ENCODE data around the gene HUNK. TPM values are rescaled to one million over a fixed set of nuclear protein-coding genes. Genes with fewer than 3 reads are reported as not detected.
"Not testable (repeated sequence)": the region's sequence is repeated elsewhere in the genome, so short reads cannot be mapped to it uniquely, and the experiment has no call there.

The HUNK gene
- total RNA-seq, 1 donor from 2014 or later = 12.2 TPM

DNA sequence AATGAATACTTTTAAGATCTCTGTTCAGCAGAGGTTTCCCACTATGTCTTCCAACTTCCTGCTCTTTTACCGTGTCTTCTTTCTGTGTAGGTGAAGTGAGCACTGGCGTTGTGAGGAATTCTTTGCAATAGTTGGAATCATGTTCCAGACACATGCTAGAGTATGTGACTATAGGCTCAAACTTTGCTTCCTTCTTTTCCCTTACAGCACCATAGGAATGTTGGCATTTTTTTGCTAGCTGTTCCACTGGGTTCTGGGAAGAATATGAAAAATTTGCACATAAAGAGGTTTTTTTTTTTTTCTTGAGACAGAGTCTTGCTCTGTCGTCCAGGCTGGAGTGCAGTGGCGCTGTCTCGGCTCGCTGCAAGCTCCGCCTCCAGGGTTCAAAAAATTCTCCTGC lies 15.7 kb upstream of the HUNK start:
- Mint-ChIP-seq H3K27me3 (ENCODE audit: unreplicated experiment) (no peaks in the 10 kb centered on the region), H3K9me3 (ENCODE audit: unreplicated experiment) (no peaks in the 10 kb centered on the region), H3K4me3 (ENCODE audit: unreplicated experiment) (no peak overlapping the region), H3K27ac (ENCODE audit: unreplicated experiment) (no peak overlapping the region), H3K4me1 (ENCODE audit: low read depth, unreplicated experiment) (no peaks in the 10 kb centered on the region), H3K36me3 (ENCODE audit: unreplicated experiment) (no peaks in the 10 kb centered on the region)
- DNase-seq = no peak
- TF ChIP-seq, protein P1, sequence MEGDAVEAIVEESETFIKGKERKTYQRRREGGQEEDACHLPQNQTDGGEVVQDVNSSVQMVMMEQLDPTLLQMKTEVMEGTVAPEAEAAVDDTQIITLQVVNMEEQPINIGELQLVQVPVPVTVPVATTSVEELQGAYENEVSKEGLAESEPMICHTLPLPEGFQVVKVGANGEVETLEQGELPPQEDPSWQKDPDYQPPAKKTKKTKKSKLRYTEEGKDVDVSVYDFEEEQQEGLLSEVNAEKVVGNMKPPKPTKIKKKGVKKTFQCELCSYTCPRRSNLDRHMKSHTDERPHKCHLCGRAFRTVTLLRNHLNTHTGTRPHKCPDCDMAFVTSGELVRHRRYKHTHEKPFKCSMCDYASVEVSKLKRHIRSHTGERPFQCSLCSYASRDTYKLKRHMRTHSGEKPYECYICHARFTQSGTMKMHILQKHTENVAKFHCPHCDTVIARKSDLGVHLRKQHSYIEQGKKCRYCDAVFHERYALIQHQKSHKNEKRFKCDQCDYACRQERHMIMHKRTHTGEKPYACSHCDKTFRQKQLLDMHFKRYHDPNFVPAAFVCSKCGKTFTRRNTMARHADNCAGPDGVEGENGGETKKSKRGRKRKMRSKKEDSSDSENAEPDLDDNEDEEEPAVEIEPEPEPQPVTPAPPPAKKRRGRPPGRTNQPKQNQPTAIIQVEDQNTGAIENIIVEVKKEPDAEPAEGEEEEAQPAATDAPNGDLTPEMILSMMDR (IDR thresholded peaks at IDR 0.05; ENCODE audit: partially characterized antibody, unreplicated experiment) = no peak

DNA sequence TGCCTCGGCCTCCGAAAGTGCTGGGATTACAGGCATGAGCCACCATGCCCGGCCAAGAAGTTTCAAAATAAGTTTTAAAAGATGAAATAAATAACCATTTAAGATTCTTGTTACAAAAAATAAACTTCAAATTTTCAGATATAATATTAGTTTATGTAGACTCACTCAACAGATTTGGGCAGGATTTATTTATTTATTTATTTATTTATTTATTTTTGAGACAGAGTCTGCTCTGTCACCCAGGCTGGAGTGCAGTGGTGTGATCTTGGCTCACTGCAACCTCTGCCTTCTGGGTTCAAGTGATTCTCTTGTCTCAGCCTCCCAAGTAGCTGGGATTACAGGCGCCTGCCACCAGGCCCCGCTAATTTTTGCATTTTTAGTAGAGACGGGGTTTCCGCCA lies 15.2 kb upstream of the HUNK start:
- H3K27ac Mint-ChIP-seq (ENCODE audit: unreplicated experiment); H3K9me3 Mint-ChIP-seq (ENCODE audit: unreplicated experiment); DNase-seq; H3K36me3 Mint-ChIP-seq (ENCODE audit: unreplicated experiment); H3K27me3 Mint-ChIP-seq (ENCODE audit: unreplicated experiment); H3K4me3 Mint-ChIP-seq (ENCODE audit: unreplicated experiment); H3K4me1 Mint-ChIP-seq (ENCODE audit: low read depth, unreplicated experiment): not testable (repeated sequence)

DNA sequence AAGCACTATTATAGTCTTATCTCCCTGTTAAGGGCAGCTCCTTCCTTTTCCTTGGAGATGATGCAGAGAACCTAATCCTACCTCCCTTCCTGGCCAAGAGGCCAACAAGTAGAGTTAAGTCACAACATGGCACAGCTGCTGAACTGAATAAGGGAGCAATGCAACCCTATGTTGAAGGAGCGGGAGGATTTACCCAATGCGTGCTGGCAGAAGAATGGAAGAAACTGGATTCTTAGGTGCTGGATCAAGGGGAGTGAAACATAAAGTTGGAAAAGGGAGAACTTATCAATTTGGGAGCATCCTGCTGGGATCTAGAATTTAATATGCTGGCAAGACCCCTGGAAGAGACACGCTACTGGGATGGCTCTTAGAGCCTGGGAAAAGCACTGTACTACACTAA lies 12.0 kb upstream of the HUNK start:
- Mint-ChIP-seq H3K27me3 (ENCODE audit: unreplicated experiment) (peaks cover 1% of the 10 kb centered on the region), H3K27ac (ENCODE audit: unreplicated experiment) (no peak overlapping the region), H3K36me3 (ENCODE audit: unreplicated experiment) (no peaks in the 10 kb centered on the region), H3K4me3 (ENCODE audit: unreplicated experiment) (no peak overlapping the region), H3K4me1 (ENCODE audit: low read depth, unreplicated experiment) (no peaks in the 10 kb centered on the region), H3K9me3 (ENCODE audit: unreplicated experiment) (peaks cover 2% of the 10 kb centered on the region)
- TF ChIP-seq, protein P1 (IDR thresholded peaks at IDR 0.05; ENCODE audit: partially characterized antibody, unreplicated experiment) = no peak
- no peak for DNase-seq

DNA sequence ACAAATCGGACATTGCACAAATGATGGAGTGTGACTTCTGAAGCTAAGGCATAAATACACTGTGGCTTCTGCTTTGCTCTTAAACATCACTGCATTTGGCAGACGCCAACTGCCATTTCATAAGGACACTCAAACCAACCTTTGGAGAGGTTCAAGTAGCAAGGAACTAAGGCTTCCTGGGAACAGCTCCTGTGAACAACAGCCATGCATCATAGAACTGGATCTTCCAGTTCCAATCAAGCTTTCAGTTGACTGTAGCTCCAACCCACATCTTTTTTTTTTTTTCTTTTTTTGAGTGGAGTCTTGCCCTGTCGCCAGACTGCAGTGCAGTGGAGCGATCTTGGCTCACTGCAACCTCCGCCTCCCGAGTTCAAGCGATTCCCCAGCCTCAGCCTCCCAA lies 10.7 kb upstream of the HUNK start:
- H3K9me3 Mint-ChIP-seq (ENCODE audit: unreplicated experiment) = peaks cover 2% of the 10 kb centered on the region
- TF ChIP-seq, protein P1 (IDR thresholded peaks at IDR 0.05; ENCODE audit: partially characterized antibody, unreplicated experiment) = no peak
- H3K27ac Mint-ChIP-seq (ENCODE audit: unreplicated experiment) = no peak overlapping the region
- DNase-seq = no peak
- H3K4me1 Mint-ChIP-seq (ENCODE audit: low read depth, unreplicated experiment) = no peaks in the 10 kb centered on the region
- H3K36me3 Mint-ChIP-seq (ENCODE audit: unreplicated experiment) = no peaks in the 10 kb centered on the region
- peaks cover 1% of the 10 kb centered on the region for H3K27me3 Mint-ChIP-seq (ENCODE audit: unreplicated experiment)
- no peak overlapping the region for H3K4me3 Mint-ChIP-seq (ENCODE audit: unreplicated experiment)

DNA sequence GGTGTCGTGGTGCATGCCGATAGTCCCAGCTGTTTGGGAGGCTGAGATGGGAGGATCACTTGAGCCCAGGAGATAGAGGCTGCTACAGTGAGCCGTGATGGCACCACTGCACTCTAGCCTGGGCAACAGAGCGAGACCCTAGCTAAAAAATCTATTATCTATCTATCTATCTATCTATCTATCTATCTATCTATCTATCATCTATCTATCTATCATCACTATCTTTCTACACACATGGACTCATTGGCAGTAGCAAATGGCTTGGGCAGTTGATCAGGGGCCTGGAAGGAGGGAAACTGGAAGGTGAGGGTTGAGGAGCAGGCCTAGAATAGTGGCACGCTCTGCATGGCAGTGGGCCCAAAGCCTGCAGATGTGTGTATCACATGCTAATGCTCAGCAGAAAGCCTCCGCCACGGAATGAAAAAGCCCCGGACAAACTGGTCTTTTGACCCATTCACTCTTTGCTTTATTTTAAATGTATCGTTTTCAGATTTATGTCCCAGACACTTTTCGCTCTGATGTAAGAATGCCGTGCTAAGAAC lies 7.3 kb upstream of the HUNK start:
- peaks cover 3% of the 10 kb centered on the region for H3K27me3 Mint-ChIP-seq (ENCODE audit: unreplicated experiment)
- no peak overlapping the region for H3K4me3 Mint-ChIP-seq (ENCODE audit: unreplicated experiment)
- H3K4me1 Mint-ChIP-seq (ENCODE audit: low read depth, unreplicated experiment) = no peaks in the 10 kb centered on the region
- DNase-seq = no peak
- TF ChIP-seq, protein P1 (IDR thresholded peaks at IDR 0.05; ENCODE audit: partially characterized antibody, unreplicated experiment) = no peak
- no peak overlapping the region for H3K27ac Mint-ChIP-seq (ENCODE audit: unreplicated experiment)
- no peaks in the 10 kb centered on the region for H3K36me3 Mint-ChIP-seq (ENCODE audit: unreplicated experiment)
- H3K9me3 Mint-ChIP-seq (ENCODE audit: unreplicated experiment) = peaks cover 4% of the 10 kb centered on the region
